ENCODE results near the gene NTRK3.

GRCh38 chr15:88267720-88268119, 11.2 kb upstream of the NTRK3 start:
- TF ChIP-seq EP300 (IDR thresholded peaks at IDR 0.05) (no peak), CTCF (IDR thresholded peaks at IDR 0.05) (no peak), POLR2AphosphoS5 (IDR thresholded peaks at IDR 0.05) (no peak)

Data from upper lobe of left lung (tissue), 4 donors.